Common myeloid progenitor, CD34-positive (primary cell): ENCODE results near the gene LEMD3.

Experiments used
- CTCF ChIA-PET: fragments of 350-600 bp; sonication (Branson Sonifier 250); formaldehyde crosslinking; loops from one replicate; lab custom pipeline; 2021; ENCODE audit warnings: antibody characterized with exemption; lab: Charles Lee
- POLR2A ChIA-PET: fragments of 350-600 bp; sonication (Branson Sonifier 250); formaldehyde crosslinking; loops from one replicate; lab custom pipeline; 2021; ENCODE audit warnings: antibody characterized with exemption; lab: Charles Lee
- DNase-seq, 3 donors: peaks; one replicate each; pipeline versions ENCODE4 v3.0.0 to v3.0.0-alpha.2; 2013
- H3K27ac ChIP-seq, 2 experiments: 1 replicate in 1 of 2; 2 replicates in 1 of 2; pipeline ENCODE4 v1.7.0; 2013; ENCODE audit warnings: inconsistent platforms in 2 of 2, low read length in 2 of 2, mild to moderate bottlenecking in 2 of 2, low read depth in 1 of 2, moderate library complexity in 1 of 2; ENCODE audit not compliant: severe bottlenecking in 2 of 2, insufficient read depth in 1 of 2, poor library complexity in 1 of 2
- H3K27me3 ChIP-seq, 5 experiments: replicated peaks in 2 of 5; 1 replicate in 3 of 5; 2 replicates in 2 of 5; pipeline versions ENCODE4 v1.6.1 to v1.7.0; 2013; ENCODE audit warnings: low read length in 4 of 5, mild to moderate bottlenecking in 2 of 5, moderate library complexity in 2 of 5, inconsistent platforms in 1 of 5; ENCODE audit not compliant: insufficient read depth in 5 of 5, control insufficient read depth in 4 of 5
- H3K36me3 ChIP-seq, 4 experiments: 1 replicate in 2 of 4; 2 replicates in 2 of 4; pipeline versions ENCODE4 v1.6.1 to v1.7.0; 2013; ENCODE audit warnings: low read length in 3 of 4, control low read depth in 1 of 4, mild to moderate bottlenecking in 1 of 4; ENCODE audit not compliant: control insufficient read depth in 4 of 4, insufficient read depth in 4 of 4
- H3K4me1 ChIP-seq, 4 experiments: 1 replicate in 3 of 4; 2 replicates in 1 of 4; pipeline versions ENCODE4 v1.6.1 to v1.7.1; 2013; ENCODE audit warnings: low read length in 3 of 4, mild to moderate bottlenecking in 3 of 4, control low read depth in 1 of 4, inconsistent platforms in 1 of 4, moderate library complexity in 1 of 4; ENCODE audit not compliant: control insufficient read depth in 4 of 4, insufficient read depth in 4 of 4; ENCODE audit errors: control extremely low read depth in 1 of 4
- H3K4me3 ChIP-seq, 7 experiments: 1 replicate in 4 of 7; 2 replicates in 3 of 7; pipeline versions ENCODE4 v1.5.1 to v1.7.0; 2013; ENCODE audit warnings: mild to moderate bottlenecking in 7 of 7, low read length in 6 of 7, moderate library complexity in 6 of 7, inconsistent platforms in 2 of 7, low read depth in 2 of 7, control low read depth in 1 of 7; ENCODE audit not compliant: insufficient read depth in 4 of 7, control insufficient read depth in 1 of 7; ENCODE audit errors: extremely low read depth in 1 of 7
- H3K9me3 ChIP-seq, 5 experiments: 1 replicate in 4 of 5; 2 replicates in 1 of 5; pipeline versions ENCODE4 v1.6.1 to v1.7.1; 2013; ENCODE audit warnings: low read length in 4 of 5, mild to moderate bottlenecking in 2 of 5, inconsistent platforms in 1 of 5, low read depth in 1 of 5, moderate library complexity in 1 of 5; ENCODE audit not compliant: control insufficient read depth in 4 of 5, insufficient read depth in 2 of 5; ENCODE audit errors: control extremely low read depth in 1 of 5
- WGBS: methylation state at CpG from one replicate; pipeline ENCODE4 v1.1.5; 2013; ENCODE audit not compliant: insufficient coverage; 5-methylcytosine and 5-hydroxymethylcytosine counted together

LEMD3 gene

DNA sequence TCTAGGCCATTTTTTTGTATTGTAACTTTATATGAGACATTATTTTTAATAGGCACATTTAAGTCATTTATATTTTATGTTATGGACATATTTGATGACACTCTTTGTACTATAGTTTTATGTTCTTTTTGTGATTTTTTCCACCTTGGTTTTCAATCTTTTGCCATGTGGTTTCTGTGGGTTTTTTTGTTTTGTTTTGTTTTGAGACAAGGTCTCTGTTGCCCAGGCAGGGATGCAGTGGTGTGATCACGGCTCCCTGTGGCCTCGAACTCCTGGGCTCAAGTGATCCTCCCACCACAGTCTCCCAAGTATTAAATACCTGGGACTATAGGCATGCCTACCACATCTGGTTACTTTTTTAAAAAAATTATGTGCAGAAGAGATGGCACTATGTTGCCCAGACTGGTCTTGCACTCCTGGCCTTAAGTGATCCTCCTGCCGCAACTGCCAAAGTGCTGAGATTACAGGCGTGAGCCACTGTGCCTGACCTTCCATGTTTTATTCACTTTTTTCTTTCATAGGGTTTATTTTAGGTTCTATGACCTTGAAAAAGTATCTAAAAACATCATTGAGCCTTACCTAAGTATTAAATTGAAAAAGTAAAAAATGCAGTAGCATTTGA lies 125.4 kb downstream of the LEMD3 start:
- H3K27ac ChIP-seq = peak overlapping the region in 1 of 2 experiments; percentile 19
- CTCF ChIA-PET = no interaction called here
- WGBS = no CpG with 5 or more reads among the region's 4 CpGs
- H3K27me3 ChIP-seq = no peaks in the 10 kb centered on the region
- peaks cover 0 to 2% (median under 1%) of the 10 kb centered on the region in 4 experiments for H3K36me3 ChIP-seq
- no peaks in the 10 kb centered on the region for H3K9me3 ChIP-seq
- H3K4me1 ChIP-seq = peaks cover 5 to 53% (median 16%) of the 10 kb centered on the region in 4 experiments
- DNase-seq = peak in 2 of 3 donors; percentile 68 to 71
- no peak overlapping the region for H3K4me3 ChIP-seq
- POLR2A ChIA-PET = no interaction called here

DNA sequence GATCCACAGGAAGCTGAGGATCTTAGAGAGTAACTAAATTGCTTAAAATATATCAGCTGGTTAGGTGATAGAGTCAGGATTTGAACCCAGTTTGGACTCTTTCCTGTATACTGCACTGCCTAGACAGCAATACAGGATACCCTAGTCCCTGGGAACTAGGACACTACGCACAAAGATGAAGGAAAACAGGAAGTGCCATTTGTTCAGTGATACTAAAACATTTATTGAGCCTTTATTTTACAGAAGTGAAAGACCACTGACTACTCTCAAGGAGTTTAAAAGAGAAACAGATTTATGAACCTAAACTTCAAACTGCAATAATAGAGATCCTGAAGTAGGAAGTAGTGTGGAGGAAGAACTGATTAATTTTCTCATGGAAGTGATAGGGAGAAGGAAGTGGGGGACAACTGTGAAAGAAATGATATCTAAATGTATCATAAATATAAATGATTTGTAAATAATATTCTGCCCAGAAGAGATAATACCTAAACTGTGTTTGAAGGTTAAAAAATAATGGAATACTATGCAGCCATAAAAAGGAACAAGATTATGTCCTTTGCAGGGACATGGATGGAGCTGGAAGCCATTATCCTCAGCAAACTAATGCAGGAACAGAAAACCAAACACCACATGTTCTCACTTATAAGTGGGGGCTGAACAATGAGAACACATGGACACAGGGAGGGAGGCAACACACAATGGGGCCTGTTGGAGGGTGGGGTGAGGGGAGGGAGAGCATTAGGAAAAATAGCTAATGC lies 127.3 kb downstream of the LEMD3 start:
- Histone ChIP-seq H3K27me3 (no peaks in the 10 kb centered on the region), H3K4me1 (peaks cover 10 to 58% (median 18%) of the 10 kb centered on the region in 4 experiments), H3K36me3 (peaks cover 0 to 2% (median under 1%) of the 10 kb centered on the region in 4 experiments), H3K4me3 (no peak overlapping the region), H3K27ac (peak overlapping the region in 1 of 2 experiments; percentile 14), H3K9me3 (no peaks in the 10 kb centered on the region)
- DNase-seq = peak in 1 of 3 donors; percentile 42
- no CpG with 5 or more reads among the region's 1 CpG for WGBS
- CTCF ChIA-PET = interaction anchor here (0.6 to 2.4 kb wide), 2 partner anchors 10 kb away, joined by 3 to 7 read pairs; no protein-coding TSS in a partner anchor
- POLR2A ChIA-PET = no interaction called here
